Heart left ventricle (tissue), 13 donors: ENCODE data around the gene SF3B5.

Source experiments
- CTCF ChIP-seq, 12 donors: fragments of 200-600 bp; sonication (generic) in 4 of 12; IDR thresholded peaks; one replicate each; pipeline versions ENCODE4 v1.5.0 to v1.8.0; 2018 to 2022; ENCODE audit warnings: antibody characterized with exemption in 12 of 12, mild to moderate bottlenecking in 5 of 12
- POLR2A ChIP-seq, 2 donors: fragments of 450-650 bp; IDR thresholded peaks; one replicate each; pipeline ENCODE4 v1.6.1; 2017; ENCODE audit warnings: antibody characterized with exemption in 2 of 2, mild to moderate bottlenecking in 2 of 2, moderate library complexity in 2 of 2
- donor health status: ischemic (EF 13 %, LVEDD 7.1; RV severe dilation, severe dysfunction).
- donor health status: DM: no; HTN: yes; CAD: no.
- donor health status: DM: no; HTN: no; CAD: no.
- donor health status: ischemic (EF 25% LVEDD 6.9; RV normal size, moderate dysfunction).
- donor health status: ischemic (EF 25% LVEDD 5.7; RV mildly dilated, moderate dysfunction).
- donor health status: ischemic (EF 35%, LVEDD 5.7; RV mildly dilated, moderate dysfunction).
- donor health status: nonischemic (EF 11% LVEDD 7.7; RV severe dilation, severe dysfunction).
- donor health status: DM: yes; HTN: yes; CAD: no.
- donor health status: PGD.
- donor health status: ischemic (EF 29% LVEDD 5.4; RV normal size, mild dysfunction).
- donor health status: nonischemic (EF 23%, LVEDD 6.1; RV moderate dilation, normal function).

- TF ChIP-seq CTCF (IDR thresholded peaks at IDR 0.05) (no peak), POLR2A (IDR thresholded peaks at IDR 0.05) (no peak)
Observed at GRCh38 chr6:144133225-144133821, 38.0 kb upstream of the SF3B5 start.
